IPS DF 6.9 (cell line): ENCODE measurements around the gene WWOX.
A peak's percentile ranks its signal among the peaks of the same experiment; 100 is the strongest.
"Not testable (repeated sequence)": the region's sequence is repeated elsewhere in the genome, so short reads cannot be mapped to it uniquely, and the experiment has no call there.

Experiments
- DNase-seq: peaks from one replicate; pipeline ENCODE4 v3.0.0-alpha.2; 2013; ENCODE audit warnings: low read depth, low spot score
- H3K27ac ChIP-seq: one replicate; pipeline ENCODE4 v1.5.1; 2013; ENCODE audit warnings: low read length, control low read depth
- H3K27me3 ChIP-seq: 2 replicates; pipeline ENCODE4 v1.6.1; 2013; ENCODE audit warnings: mild to moderate bottlenecking, low read length; ENCODE audit not compliant: control insufficient read depth, insufficient read depth
- H3K36me3 ChIP-seq: 2 replicates; pipeline ENCODE4 v1.6.1; 2013; ENCODE audit warnings: low read length; ENCODE audit not compliant: control insufficient read depth, insufficient read depth
- H3K4me1 ChIP-seq: 2 replicates; pipeline ENCODE4 v1.6.1; 2013; ENCODE audit warnings: low read length; ENCODE audit not compliant: control insufficient read depth, insufficient read depth
- H3K4me3 ChIP-seq: 2 replicates; pipeline ENCODE4 v1.5.1; 2013; ENCODE audit warnings: mild to moderate bottlenecking, low read length
- H3K9me3 ChIP-seq: 2 replicates; pipeline ENCODE4 v1.6.1; 2013; ENCODE audit warnings: low read length, inconsistent platforms; ENCODE audit not compliant: control insufficient read depth, insufficient read depth
- WGBS: extraction: QIAGEN DNeasy Blood & Tissue Kit; methylation state at CpG from one replicate; pipeline ENCODE4 v1.1.7; 2013; ENCODE audit warnings: mixed read lengths, missing lambda C conversion rate; ENCODE audit not compliant: insufficient read length, insufficient coverage; 5-methylcytosine and 5-hydroxymethylcytosine counted together

Gene WWOX

DNA sequence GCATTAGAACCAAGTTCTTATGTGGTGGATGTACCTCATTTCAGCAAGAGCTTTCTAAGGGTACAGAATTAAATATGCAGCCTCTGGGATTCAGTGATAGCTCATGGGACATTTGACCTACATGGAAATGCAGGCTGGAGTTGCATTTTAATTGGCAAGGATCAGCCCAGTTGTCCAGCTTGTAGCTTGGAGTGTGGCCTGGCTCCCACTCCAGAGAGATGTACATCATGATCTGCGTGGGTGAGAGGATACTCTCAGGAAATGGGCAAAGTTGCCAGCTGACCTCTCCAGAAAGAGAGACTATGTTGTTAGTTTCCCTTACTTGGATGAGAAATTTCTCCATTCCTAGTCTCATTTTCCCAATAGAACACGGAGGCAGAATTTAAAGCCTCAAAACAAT is 945.7 kb downstream of the WWOX start:
- H3K36me3 ChIP-seq: no peaks in the 10 kb centered on the region
- WGBS: no CpG with 5 or more reads among the region's 2 CpGs
- no peak overlapping the region for H3K4me3 ChIP-seq
- no peaks in the 10 kb centered on the region for H3K9me3 ChIP-seq
- DNase-seq: no peak
- H3K27me3 ChIP-seq: no peaks in the 10 kb centered on the region
- no peak overlapping the region for H3K27ac ChIP-seq
- no peaks in the 10 kb centered on the region for H3K4me1 ChIP-seq

DNA sequence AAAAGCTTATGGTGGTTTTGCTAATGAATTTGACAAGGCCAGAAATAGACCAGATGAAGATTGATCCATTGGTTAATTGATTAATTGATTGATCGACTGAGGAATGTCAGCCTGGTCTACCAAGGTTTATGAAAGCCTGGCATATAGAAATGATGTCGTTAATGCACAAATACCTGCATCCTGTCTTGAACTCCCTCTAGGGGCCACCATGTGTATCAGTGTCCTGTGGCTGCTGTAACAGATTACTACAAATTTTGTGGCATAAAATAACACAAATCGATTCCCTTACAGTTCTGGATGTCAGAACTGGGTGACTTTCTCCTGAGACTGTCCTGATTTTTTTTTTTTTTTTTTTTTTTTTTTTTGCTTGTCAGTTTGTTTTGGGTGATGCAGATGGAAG is 947.9 kb downstream of the WWOX start:
- Histone ChIP-seq H3K27me3 (no peaks in the 10 kb centered on the region), H3K9me3 (no peaks in the 10 kb centered on the region), H3K36me3 (no peaks in the 10 kb centered on the region), H3K4me1 (no peaks in the 10 kb centered on the region), H3K4me3 (no peak overlapping the region), H3K27ac (no peak overlapping the region)
- no CpG with 5 or more reads among the region's 3 CpGs for WGBS
- no peak for DNase-seq

DNA sequence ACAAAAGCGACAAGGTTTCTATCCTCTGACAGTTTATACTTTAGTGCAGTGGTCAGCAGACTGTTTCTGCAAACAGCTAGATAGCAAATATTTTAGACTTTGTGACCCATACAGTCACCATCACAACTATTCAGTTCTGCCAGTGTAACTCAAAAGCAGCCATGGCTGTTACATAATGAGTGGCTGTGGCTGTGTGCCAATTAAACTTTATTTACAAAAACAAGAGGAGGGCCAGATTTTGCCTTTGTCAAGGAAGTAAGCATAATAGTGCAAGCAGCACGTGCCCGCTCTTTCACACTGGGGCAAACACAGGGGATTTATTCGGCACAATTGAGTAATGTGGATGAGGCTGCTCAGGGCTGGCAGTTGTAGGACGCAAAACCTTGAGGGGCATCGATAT is 949.6 kb downstream of the WWOX start:
- no peak overlapping the region for H3K4me3 ChIP-seq
- DNase-seq: no peak
- H3K36me3 ChIP-seq: no peaks in the 10 kb centered on the region
- H3K27me3 ChIP-seq: no peaks in the 10 kb centered on the region
- WGBS: no CpG with 5 or more reads among the region's 6 CpGs
- H3K4me1 ChIP-seq: no peaks in the 10 kb centered on the region
- H3K27ac ChIP-seq: no peak overlapping the region
- no peaks in the 10 kb centered on the region for H3K9me3 ChIP-seq

DNA sequence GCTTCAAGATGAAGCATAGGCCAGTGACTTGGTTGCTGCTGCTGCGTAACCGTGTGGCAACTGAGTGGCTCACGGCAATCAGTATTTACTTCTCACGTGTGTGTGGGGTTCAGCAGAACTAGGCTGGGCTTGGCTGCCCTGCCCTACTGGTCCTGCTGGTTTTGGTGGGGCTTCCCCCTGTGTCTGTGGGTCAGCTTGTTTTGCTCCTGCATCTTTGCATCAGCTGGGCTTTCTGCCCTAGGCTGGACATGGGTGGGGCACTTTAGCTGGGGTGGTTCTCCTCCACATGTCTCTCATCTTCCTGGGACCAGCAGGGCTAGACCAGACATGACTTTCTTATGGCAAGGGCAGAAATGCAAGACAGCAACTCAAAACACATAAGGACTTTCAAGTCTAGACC is 950.6 kb downstream of the WWOX start:
- H3K27me3 ChIP-seq: no peaks in the 10 kb centered on the region
- no peaks in the 10 kb centered on the region for H3K36me3 ChIP-seq
- no peak overlapping the region for H3K27ac ChIP-seq
- no CpG with 5 or more reads among the region's 4 CpGs for WGBS
- no peaks in the 10 kb centered on the region for H3K4me1 ChIP-seq
- no peaks in the 10 kb centered on the region for H3K9me3 ChIP-seq
- no peak for DNase-seq
- no peak overlapping the region for H3K4me3 ChIP-seq

GRCh38 chr16:79051313-79051712 is 951.9 kb downstream of the WWOX start:
- Histone ChIP-seq H3K27me3 (no peaks in the 10 kb centered on the region), H3K4me1 (0 out of 2 replicates have a peak, but pooled peaks cover 1% of the 10 kb centered on the region), H3K4me3 (no peak overlapping the region), H3K36me3 (no peaks in the 10 kb centered on the region), H3K9me3 (no peaks in the 10 kb centered on the region), H3K27ac (no peak overlapping the region)
- no CpG with 5 or more reads among the region's 4 CpGs for whole genome bisulfite sequencing
- DNase-seq: no peak

DNA sequence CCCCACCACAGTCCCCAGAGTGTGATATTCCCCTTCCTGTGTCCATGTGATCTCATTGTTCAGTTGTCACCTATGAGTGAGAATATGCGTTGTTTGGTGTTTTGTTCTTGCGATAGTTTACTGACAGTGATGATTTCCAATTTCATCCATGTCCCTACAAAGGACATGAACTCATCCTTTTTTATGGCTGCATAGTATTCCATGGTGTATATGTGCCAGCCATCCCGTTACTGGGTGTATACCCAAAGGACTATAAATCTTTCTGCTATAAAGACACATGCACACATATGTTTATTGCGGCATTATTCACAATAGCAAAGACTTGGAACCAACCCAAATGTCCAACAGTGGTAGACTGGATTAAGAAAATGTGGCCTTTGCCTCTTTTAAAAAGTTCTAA is 952.7 kb downstream of the WWOX start:
- no CpG with 5 or more reads among the region's 4 CpGs for WGBS
- H3K9me3 ChIP-seq, H3K4me1 ChIP-seq: not testable (repeated sequence)

GRCh38 chr16:79053577-79053976 is 954.1 kb downstream of the WWOX start:
- peak; percentile 29 for DNase-seq
- no peak overlapping the region for H3K4me3 ChIP-seq
- no peaks in the 10 kb centered on the region for H3K36me3 ChIP-seq
- no peaks in the 10 kb centered on the region for H3K9me3 ChIP-seq
- no CpG with 5 or more reads among the region's 4 CpGs for WGBS
- H3K27me3 ChIP-seq: no peaks in the 10 kb centered on the region
- H3K27ac ChIP-seq: no peak overlapping the region
- H3K4me1 ChIP-seq: 0 out of 2 replicates have a peak, but pooled peaks cover 1% of the 10 kb centered on the region

More for the DNA sequence above, 952.7 kb downstream of the WWOX start:
- not testable (repeated sequence) for H3K27ac ChIP-seq, H3K36me3 ChIP-seq, H3K4me3 ChIP-seq, DNase-seq, H3K27me3 ChIP-seq

- no peak for DNase-seq
- no CpG with 5 or more reads among the region's 13 CpGs for WGBS
- Histone ChIP-seq H3K27me3 (no peaks in the 10 kb centered on the region), H3K36me3 (no peaks in the 10 kb centered on the region), H3K4me1 (0 out of 2 replicates have a peak, but pooled peaks cover 1% of the 10 kb centered on the region), H3K9me3 (no peaks in the 10 kb centered on the region), H3K27ac (no peak overlapping the region), H3K4me3 (no peak overlapping the region)
These were observed 954.9 kb downstream of the WWOX start for GRCh38 chr16:79054211-79054984.

- H3K4me1 ChIP-seq: 0 out of 2 replicates have a peak, but pooled peaks cover 1% of the 10 kb centered on the region
These were observed 956.0 kb downstream of the WWOX start for GRCh38 chr16:79055251-79055970.

DNA sequence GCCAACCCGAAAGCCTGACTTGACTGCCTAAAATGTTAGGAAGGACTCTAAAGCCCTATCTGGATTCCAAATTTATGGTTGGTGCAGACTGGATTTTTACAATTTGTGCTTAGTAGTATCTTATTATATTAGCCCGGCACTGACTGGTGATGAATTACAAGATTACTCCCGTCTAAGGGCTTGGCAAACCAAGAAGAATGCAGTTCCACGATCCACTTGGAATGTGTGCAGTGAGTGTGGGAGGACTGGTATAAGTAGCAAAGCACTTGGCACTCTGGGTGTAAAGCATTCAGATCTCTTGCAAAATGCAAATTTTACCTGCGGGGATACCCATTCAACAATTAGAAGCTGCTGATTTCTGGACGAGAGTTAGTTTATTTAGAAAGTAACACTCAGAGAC is 961.7 kb downstream of the WWOX start:
- DNase-seq: no peak
- H3K9me3 ChIP-seq: no peaks in the 10 kb centered on the region
- no peak overlapping the region for H3K4me3 ChIP-seq
- no CpG with 5 or more reads among the region's 6 CpGs for WGBS
- H3K4me1 ChIP-seq: no peaks in the 10 kb centered on the region
- no peak overlapping the region for H3K27ac ChIP-seq
- H3K27me3 ChIP-seq: no peaks in the 10 kb centered on the region
- H3K36me3 ChIP-seq: no peaks in the 10 kb centered on the region

More at GRCh38 chr16:79055251-79055970, 956.0 kb downstream of the WWOX start:
- no peaks in the 10 kb centered on the region for H3K9me3 ChIP-seq
- no CpG with 5 or more reads among the region's 3 CpGs for WGBS
- no peak for DNase-seq
- no peak overlapping the region for H3K4me3 ChIP-seq
- no peaks in the 10 kb centered on the region for H3K27me3 ChIP-seq
- no peaks in the 10 kb centered on the region for H3K36me3 ChIP-seq
- H3K27ac ChIP-seq: no peak overlapping the region
